Common myeloid progenitor, CD34-positive (primary cell): Measurements from ENCODE around the gene SUPT6H.
A peak's percentile ranks its signal among the peaks of the same experiment; 100 is the strongest.

Experiments used
- CTCF ChIA-PET: fragments of 350-600 bp; sonication (Branson Sonifier 250); formaldehyde crosslinking; loops from one replicate; lab custom pipeline; 2021; ENCODE audit warnings: antibody characterized with exemption; lab: Charles Lee
- POLR2A ChIA-PET: fragments of 350-600 bp; sonication (Branson Sonifier 250); formaldehyde crosslinking; loops from one replicate; lab custom pipeline; 2021; ENCODE audit warnings: antibody characterized with exemption; lab: Charles Lee
- DNase-seq, 3 donors: peaks; one replicate each; pipeline versions ENCODE4 v3.0.0 to v3.0.0-alpha.2; 2013
- H3K27ac ChIP-seq, 2 experiments: 1 replicate in 1 of 2; 2 replicates in 1 of 2; pipeline ENCODE4 v1.7.0; 2013; ENCODE audit warnings: inconsistent platforms in 2 of 2, low read length in 2 of 2, mild to moderate bottlenecking in 2 of 2, low read depth in 1 of 2, moderate library complexity in 1 of 2; ENCODE audit not compliant: severe bottlenecking in 2 of 2, insufficient read depth in 1 of 2, poor library complexity in 1 of 2
- H3K27me3 ChIP-seq, 5 experiments: replicated peaks in 2 of 5; 1 replicate in 3 of 5; 2 replicates in 2 of 5; pipeline versions ENCODE4 v1.6.1 to v1.7.0; 2013; ENCODE audit warnings: low read length in 4 of 5, mild to moderate bottlenecking in 2 of 5, moderate library complexity in 2 of 5, inconsistent platforms in 1 of 5; ENCODE audit not compliant: insufficient read depth in 5 of 5, control insufficient read depth in 4 of 5
- H3K36me3 ChIP-seq, 4 experiments: 1 replicate in 2 of 4; 2 replicates in 2 of 4; pipeline versions ENCODE4 v1.6.1 to v1.7.0; 2013; ENCODE audit warnings: low read length in 3 of 4, control low read depth in 1 of 4, mild to moderate bottlenecking in 1 of 4; ENCODE audit not compliant: control insufficient read depth in 4 of 4, insufficient read depth in 4 of 4
- H3K4me1 ChIP-seq, 4 experiments: 1 replicate in 3 of 4; 2 replicates in 1 of 4; pipeline versions ENCODE4 v1.6.1 to v1.7.1; 2013; ENCODE audit warnings: low read length in 3 of 4, mild to moderate bottlenecking in 3 of 4, control low read depth in 1 of 4, inconsistent platforms in 1 of 4, moderate library complexity in 1 of 4; ENCODE audit not compliant: control insufficient read depth in 4 of 4, insufficient read depth in 4 of 4; ENCODE audit errors: control extremely low read depth in 1 of 4
- H3K4me3 ChIP-seq, 7 experiments: 1 replicate in 4 of 7; 2 replicates in 3 of 7; pipeline versions ENCODE4 v1.5.1 to v1.7.0; 2013; ENCODE audit warnings: mild to moderate bottlenecking in 7 of 7, low read length in 6 of 7, moderate library complexity in 6 of 7, inconsistent platforms in 2 of 7, low read depth in 2 of 7, control low read depth in 1 of 7; ENCODE audit not compliant: insufficient read depth in 4 of 7, control insufficient read depth in 1 of 7; ENCODE audit errors: extremely low read depth in 1 of 7
- H3K9me3 ChIP-seq, 5 experiments: 1 replicate in 4 of 5; 2 replicates in 1 of 5; pipeline versions ENCODE4 v1.6.1 to v1.7.1; 2013; ENCODE audit warnings: low read length in 4 of 5, mild to moderate bottlenecking in 2 of 5, inconsistent platforms in 1 of 5, low read depth in 1 of 5, moderate library complexity in 1 of 5; ENCODE audit not compliant: control insufficient read depth in 4 of 5, insufficient read depth in 2 of 5; ENCODE audit errors: control extremely low read depth in 1 of 5
- WGBS: methylation state at CpG from one replicate; pipeline ENCODE4 v1.1.5; 2013; ENCODE audit not compliant: insufficient coverage; 5-methylcytosine and 5-hydroxymethylcytosine counted together

Gene SUPT6H

GRCh38 chr17:28710861-28711722 lies 49.1 kb downstream of the SUPT6H start:
- POLR2A ChIA-PET = interaction anchor here (0.6 to 2.0 kb wide), 6 partner anchors 8 to 70 kb away, joined by 3 to 12 read pairs (median 3); partner anchors contain the start of genes RPL23A, SDF2 and SUPT6H
- CTCF ChIA-PET = interaction anchor here (1.6 to 3.0 kb wide), 7 partner anchors 10 to 191 kb away, joined by 5 to 12 read pairs (median 7); no protein-coding TSS in a partner anchor
- H3K27me3 ChIP-seq = no peaks in the 10 kb centered on the region
- peak overlapping the region; percentile 51 to 83 (median 72) for H3K4me3 ChIP-seq
- WGBS = 0% methylated on average over 63 of the region's 74 CpGs
- DNase-seq = peak; percentile 77 to 90 (median 87)
- H3K27ac ChIP-seq = peak overlapping the region in 1 of 2 experiments; percentile 85
- no peaks in the 10 kb centered on the region for H3K9me3 ChIP-seq
- peaks cover 2 to 27% (median 24%) of the 10 kb centered on the region in 4 experiments for H3K36me3 ChIP-seq
- peaks cover 0 to 29% (median 23%) of the 10 kb centered on the region in 4 experiments for H3K4me1 ChIP-seq

- H3K4me3 ChIP-seq = peak within 1 kb of the TSS; percentile 51 to 83 (median 72)
- peak; percentile 49 to 81 (median 74) for DNase-seq
- ChIA-PET CTCF (interaction anchor here (1.6 to 3.0 kb wide), 6 partner anchors 10 to 190 kb away, joined by 5 to 12 read pairs (median 8); no protein-coding TSS in a partner anchor), POLR2A (interaction anchor here (0.9 to 2.0 kb wide), 5 partner anchors 8 to 71 kb away, joined by 3 to 12 read pairs (median 3); partner anchors contain the start of genes RPL23A, SDF2 and SUPT6H)
- H3K27me3 ChIP-seq = no peaks in the 10 kb centered on the region
- H3K36me3 ChIP-seq = peaks cover 2 to 27% (median 24%) of the 10 kb centered on the region in 4 experiments
- no peaks in the 10 kb centered on the region for H3K9me3 ChIP-seq
- peaks cover 0 to 32% (median 29%) of the 10 kb centered on the region in 4 experiments for H3K4me1 ChIP-seq
- whole genome bisulfite sequencing = 0% methylated on average over 19 of the region's 20 CpGs
- peak within 1 kb of the TSS in 1 of 2 experiments; percentile 85 for H3K27ac ChIP-seq
Measured at GRCh38 chr17:28711723-28712031, 49.7 kb downstream of the SUPT6H start, which contains the start of gene PROCA1. TSS of gene PROCA1 (minus strand) at chr17:28711888. CDS start at chr17:28711660, 228 bp downstream.

- H3K9me3 ChIP-seq = no peaks in the 10 kb centered on the region
- H3K4me3 ChIP-seq = peak overlapping the region; percentile 51 to 83 (median 72)
- peak; percentile 86 to 92 (median 92) for DNase-seq
- POLR2A ChIA-PET = interaction anchor here (0.6 to 2.0 kb wide), 4 partner anchors 8 to 71 kb away, joined by 3 to 12 read pairs (median 4); partner anchors contain the start of genes RPL23A, SDF2 and SUPT6H
- peaks cover 0 to 37% (median 33%) of the 10 kb centered on the region in 4 experiments for H3K4me1 ChIP-seq
- CTCF ChIA-PET = interaction anchor here (1.6 to 3.0 kb wide), 6 partner anchors 9 to 190 kb away, joined by 5 to 12 read pairs (median 8); no protein-coding TSS in a partner anchor
- H3K27me3 ChIP-seq = no peaks in the 10 kb centered on the region
- 15% methylated on average over 25 of the region's 34 CpGs for WGBS
- peak overlapping the region in 1 of 2 experiments; percentile 85 for H3K27ac ChIP-seq
- peaks cover 0 to 25% (median 24%) of the 10 kb centered on the region in 4 experiments for H3K36me3 ChIP-seq
Measured at GRCh38 chr17:28712032-28712704, 50.2 kb downstream of the SUPT6H start.

- CTCF ChIA-PET = interaction anchor here (1.6 to 3.0 kb wide), 5 partner anchors 9 to 37 kb away, joined by 6 to 12 read pairs (median 9); no protein-coding TSS in a partner anchor
- POLR2A ChIA-PET = interaction anchor here (0.6 to 0.9 kb wide), 2 partner anchors 51 to 52 kb away, joined by 3 to 5 read pairs; partner anchors contain the start of genes SDF2 and SUPT6H
- no peak overlapping the region for H3K27ac ChIP-seq
Measured at GRCh38 chr17:28712705-28713415, 50.9 kb downstream of the SUPT6H start.

GRCh38 chr17:28714281-28714680 lies 52.3 kb downstream of the SUPT6H start:
- Histone ChIP-seq H3K27me3 (no peaks in the 10 kb centered on the region), H3K27ac (no peak overlapping the region), H3K9me3 (no peaks in the 10 kb centered on the region), H3K4me1 (peaks cover 5 to 52% (median 50%) of the 10 kb centered on the region in 4 experiments), H3K36me3 (peaks cover 0 to 24% (median 23%) of the 10 kb centered on the region in 4 experiments), H3K4me3 (no peak overlapping the region)
- no peak for DNase-seq
- ChIA-PET CTCF (no interaction called here), POLR2A (no interaction called here)
- WGBS = 94% methylated on average over 2 of the region's 3 CpGs

More at GRCh38 chr17:28712705-28713415, 50.9 kb downstream of the SUPT6H start:
- H3K4me3 ChIP-seq = peak overlapping the region in 3 of 7 experiments; percentile 72 to 81 (median 77)
- H3K9me3 ChIP-seq = no peaks in the 10 kb centered on the region
- peaks cover 0 to 38% (median 36%) of the 10 kb centered on the region in 4 experiments for H3K4me1 ChIP-seq
- peaks cover 0 to 24% (median 23%) of the 10 kb centered on the region in 4 experiments for H3K36me3 ChIP-seq
- no peaks in the 10 kb centered on the region for H3K27me3 ChIP-seq
- 92% methylated on average over 5 of the region's 7 CpGs for WGBS
- no peak for DNase-seq

- no peaks in the 10 kb centered on the region for H3K9me3 ChIP-seq
- no peaks in the 10 kb centered on the region for H3K27me3 ChIP-seq
- peaks cover 0 to 24% (median 24%) of the 10 kb centered on the region in 4 experiments for H3K36me3 ChIP-seq
- WGBS = no CpG with 5 or more reads among the region's 2 CpGs
- ChIA-PET POLR2A (no interaction called here), CTCF (interaction anchor here (1.7 to 2.1 kb wide), 3 partner anchors 12 to 59 kb away, joined by 3 to 7 read pairs (median 5); no protein-coding TSS in a partner anchor)
- H3K27ac ChIP-seq = no peak overlapping the region
- no peak for DNase-seq
- H3K4me3 ChIP-seq = no peak overlapping the region
- peaks cover 6 to 51% (median 50%) of the 10 kb centered on the region in 4 experiments for H3K4me1 ChIP-seq
Measured at GRCh38 chr17:28715217-28715616, 53.2 kb downstream of the SUPT6H start.
